Measurements from ENCODE around the gene CPPED1.

DNA sequence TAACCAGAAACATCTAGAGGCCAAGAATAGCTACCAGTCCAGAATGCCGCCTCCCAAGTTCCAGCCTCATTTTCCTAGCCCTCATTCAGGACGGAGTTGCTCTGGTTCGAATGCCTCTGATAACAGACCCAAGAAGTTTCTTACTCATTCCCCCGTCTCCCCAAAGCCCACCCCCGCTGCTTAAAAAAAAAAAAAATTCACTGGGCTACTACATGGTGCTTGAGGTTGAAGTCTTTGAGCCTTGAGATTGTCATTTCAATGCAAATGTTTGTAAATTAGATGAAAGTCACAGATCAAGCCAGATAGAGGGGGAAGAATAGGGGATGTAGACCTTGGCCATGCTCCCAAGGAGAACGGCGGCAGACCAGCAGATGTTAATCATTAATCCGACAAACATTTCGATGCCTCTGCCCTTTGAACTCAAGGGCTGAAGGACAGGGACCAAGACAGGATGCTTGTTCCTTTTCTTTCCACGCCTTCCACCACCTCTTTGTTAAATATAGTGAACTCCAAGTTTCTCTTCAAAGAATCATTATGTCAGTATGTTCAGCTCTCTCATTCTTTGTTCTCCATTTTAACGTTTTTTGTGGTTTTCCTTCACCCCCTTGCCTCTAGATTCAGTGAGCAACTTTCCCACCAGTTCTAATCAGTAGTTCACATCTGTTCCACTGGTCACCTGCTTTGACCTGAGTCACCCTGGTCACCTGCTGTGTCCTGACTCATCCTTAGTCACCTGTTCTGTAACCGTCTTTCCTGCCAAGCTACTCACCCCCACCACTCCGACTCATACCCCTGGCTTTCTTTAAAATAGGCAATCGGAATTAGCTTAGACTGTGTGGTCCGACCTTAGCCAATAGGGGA, 190.3 kb downstream of the CPPED1 start:
- TF ChIP-seq YY1 (IDR thresholded peaks at IDR 0.05; ENCODE audit: insufficient read depth, insufficient read length) (no peak), ZNF274 (IDR thresholded peaks at IDR 0.05; ENCODE audit: low read depth, low read length) (no peak)
